ENCODE measurements around the gene LRRC25.

- TF ChIP-seq CTCF (IDR thresholded peaks at IDR 0.05) (no peak), POLR2A (IDR thresholded peaks at IDR 0.05) (no peak)
These were observed 23.5 kb upstream of the LRRC25 start for GRCh38 chr19:18420930-18421329.
